ENCODE data around the gene IL1RAPL1. TPM values are rescaled to one million over a fixed set of nuclear protein-coding genes. Genes with fewer than 3 reads are reported as not detected.

The IL1RAPL1 gene
- total and polyA plus RNA-seq, 2 experiments from 2014 or later: 0.18 to 0.49 TPM

- H3K27ac Mint-ChIP-seq: no peak overlapping the region
- no peaks in the 10 kb centered on the region for H3K27me3 ChIP-seq (ENCODE audit: insufficient read depth)
- H4K20me1 ChIP-seq (replicated peaks; ENCODE audit: insufficient read depth): no peaks in the 10 kb centered on the region
Observed at GRCh38 chrX:28876901-28877300, 289.7 kb downstream of the IL1RAPL1 start.

More at GRCh38 chrX:28876901-28877300, 289.7 kb downstream of the IL1RAPL1 start:
- no peak overlapping the region for H3K4me3 Mint-ChIP-seq
- H3K4me1 ChIP-seq (ENCODE audit: insufficient read depth): no peaks in the 10 kb centered on the region
- no peaks in the 10 kb centered on the region for H3K79me2 ChIP-seq (replicated peaks; ENCODE audit: insufficient read depth)
- H3K36me3 Mint-ChIP-seq (ENCODE audit: low read depth): peaks cover 4% of the 10 kb centered on the region; the same call in 1 of the 3 replicates
- ATAC-seq: no peak
- no peaks in the 10 kb centered on the region for H3K36me3 ChIP-seq (ENCODE audit: insufficient read depth)
- H3K4me2 ChIP-seq: no peak overlapping the region
- no peaks in the 10 kb centered on the region for H3K4me1 Mint-ChIP-seq
- H3K9me3 Mint-ChIP-seq: no peaks in the 10 kb centered on the region
- H2AFZ ChIP-seq: no peak overlapping the region
- H3F3A ChIP-seq (replicated peaks; ENCODE audit: low read depth): no peaks in the 10 kb centered on the region
- H3K9me2 ChIP-seq (ENCODE audit: insufficient read depth): no peaks in the 10 kb centered on the region
- no peak overlapping the region for H3K4me3 ChIP-seq
- DNase-seq (ENCODE audit: low spot score): no peak
- no peak overlapping the region for H3K27ac ChIP-seq (ENCODE audit: low read depth)
- no peak for TF ChIP-seq EZH2 (IDR thresholded peaks at IDR 0.05; ENCODE audit: low read depth, unreplicated experiment)
- TF ChIP-seq POLR2AphosphoS5 (IDR thresholded peaks at IDR 0.05; ENCODE audit: low read depth): no peak
- TF ChIP-seq REST (IDR thresholded peaks at IDR 0.05; ENCODE audit: unreplicated experiment): no peak
- no peak for TF ChIP-seq ZNF462 (CRISPR knock-in tag; IDR thresholded peaks at IDR 0.05)
- no peak for TF ChIP-seq EZH2phosphoT487 (IDR thresholded peaks at IDR 0.05; ENCODE audit: unreplicated experiment)
- H3K27me3 Mint-ChIP-seq (ENCODE audit: insufficient read depth, low read depth, poor library complexity): peaks cover 3% of the 10 kb centered on the region

All from GM23338 (cell line).